K562 (cell line): ENCODE data around the gene ROR2. TPM values are rescaled to one million over a fixed set of nuclear protein-coding genes. Genes with fewer than 3 reads are reported as not detected.

ENCODE experiments used
- CBFA2T3 ChIP-seq: fragments of 450-650 bp; IDR thresholded peaks from 2 replicates; pipeline ENCODE4 v1.6.1; 2017
- EP400 ChIP-seq: fragments of 450-650 bp; IDR thresholded peaks from 2 replicates; pipeline ENCODE4 v1.6.1; 2017; ENCODE audit warnings: antibody characterized with exemption, mild to moderate bottlenecking, moderate library complexity
- NR3C1 ChIP-seq: sonication (generic); formaldehyde crosslinking; IDR thresholded peaks from 2 replicates; pipeline ENCODE4 v1.8.1; 2022; ENCODE audit warnings: missing genetic modification reagents
- PRMT5 ChIP-seq: sonication (generic); formaldehyde crosslinking; IDR thresholded peaks from 2 replicates; pipeline ENCODE4 v1.5.0; 2020; ENCODE audit warnings: missing genetic modification reagents
- RCOR1 ChIP-seq, 2 experiments: IDR thresholded peaks; 2 replicates each; pipeline ENCODE4 v1.6.1; 2012; ENCODE audit warnings: low read depth in 2 of 2, low read length in 2 of 2, borderline replicate concordance in 1 of 2, improper control_type of control experiment in 1 of 2
- STAT5A ChIP-seq: IDR thresholded peaks from 2 replicates; pipeline ENCODE4 v1.6.1; 2012; ENCODE audit warnings: low read length, inconsistent platforms, borderline replicate concordance
- TAF7 ChIP-seq: fragments of 450-650 bp; IDR thresholded peaks from 2 replicates; pipeline ENCODE4 v1.6.1; 2016; ENCODE audit warnings: missing genetic modification characterization, missing compliant biosample characterization
- YBX1 ChIP-seq: fragments of 450-650 bp; IDR thresholded peaks from 2 replicates; pipeline ENCODE4 v1.7.1; 2016; ENCODE audit warnings: mild to moderate bottlenecking
- YY1 ChIP-seq, 3 experiments: IDR thresholded peaks; 2 replicates each; pipeline ENCODE4 v1.6.1; 2011; ENCODE audit warnings: low read length in 2 of 3, mild to moderate bottlenecking in 2 of 3, moderate library complexity in 2 of 3, borderline replicate concordance in 1 of 3, control low read depth in 1 of 3, low read depth in 1 of 3; ENCODE audit not compliant: insufficient read depth in 3 of 3, insufficient replicate concordance in 2 of 3, control insufficient read depth in 1 of 3, insufficient read length in 1 of 3; ENCODE audit errors: extremely low read depth in 1 of 3
- ZBTB7A ChIP-seq: IDR thresholded peaks from 2 replicates; pipeline ENCODE4 v1.6.1; 2011; ENCODE audit warnings: low read depth, mild to moderate bottlenecking, low read length, moderate library complexity, borderline replicate concordance; ENCODE audit not compliant: control insufficient read depth
- ZNF239 ChIP-seq: fragments of 250-450 bp; sonication (Bioruptor Pico); IDR thresholded peaks from 2 replicates; pipeline ENCODE4 v1.4.0; 2020; ENCODE audit warnings: mild to moderate bottlenecking
- ZNF589 ChIP-seq: fragments of 200-800 bp; sonication (Bioruptor generic); IDR thresholded peaks from 2 replicates; pipeline ENCODE4 v1.6.1; 2016; ENCODE audit warnings: low read depth, missing genetic modification characterization, missing compliant biosample characterization
- ZNF717 ChIP-seq: fragments of 250-450 bp; sonication (Bioruptor Pico); IDR thresholded peaks from 2 replicates; pipeline ENCODE4 v1.5.0; 2021
- polyA plus RNA-seq, 8 experiments: library from polyadenylated mRNA; depleted of rRNA in 4 of 8; stranded (reverse) in 5 of 8; unstranded in 3 of 8; fragments of >200 nt; fragmentation: Nextera tagmentation in 2 of 8; fragmentation: Illumina TruSeq in 1 of 8; extraction: Ambion mirVana in 2 of 8; extraction: Trizol in 1 of 8; gene quantifications; 2 replicates each; pipeline versions ENCODE4 v1.2.1 to v1.2.3, GENCODE V29; 2011 to 2014; ENCODE audit warnings: inconsistent platforms in 1 of 8, missing spikeins in 1 of 8
- total RNA-seq, 7 experiments: library from RNA; depleted of rRNA in 6 of 7; stranded (reverse); fragments of >200 nt in 6 of 7; fragmentation: Illumina TruSeq in 2 of 7; extraction: Trizol in 2 of 7; gene quantifications; 2 replicates each; pipeline versions ENCODE4 v1.2.1 to v1.2.3, GENCODE V29; 2011 to 2021; ENCODE audit warnings: low replicate concordance in 1 of 7
- TF ChIP-seq, protein P1 (sequence below), 2 experiments: fragments of 450-650 bp; conservative IDR thresholded peaks; 2 replicates each; pipeline ENCODE4 v1.6.1; 2017; ENCODE audit warnings: mild to moderate bottlenecking in 2 of 2, moderate library complexity in 2 of 2
- TF ChIP-seq, protein P2 (sequence below): fragments of 250-450 bp; sonication (Bioruptor Pico); IDR thresholded peaks from 2 replicates; pipeline ENCODE4 v1.8.0; 2021; ENCODE audit warnings: moderate library complexity, mild to moderate bottlenecking, inconsistent platforms
- TF ChIP-seq, protein P3 (sequence below): fragments of 450-650 bp; IDR thresholded peaks from 2 replicates; pipeline ENCODE4 v1.6.1; 2016; ENCODE audit warnings: mild to moderate bottlenecking
- TF ChIP-seq, protein P4 (sequence below): fragments of 450-650 bp; IDR thresholded peaks from 2 replicates; pipeline ENCODE4 v1.6.1; 2018; ENCODE audit not compliant: partially characterized antibody
- TF ChIP-seq, protein P5 (sequence below): fragments of 250-450 bp; sonication (Bioruptor Pico); IDR thresholded peaks from 2 replicates; pipeline ENCODE4 v1.8.0; 2022; ENCODE audit warnings: moderate library complexity, mild to moderate bottlenecking, inconsistent platforms

The ROR2 gene
- total and polyA plus RNA-seq, 9 of the 15 experiments (the other 6 are each of a cell fraction or from before 2014, with no cell fraction given): 5.6 to 33.8 (median 15.3) TPM

DNA sequence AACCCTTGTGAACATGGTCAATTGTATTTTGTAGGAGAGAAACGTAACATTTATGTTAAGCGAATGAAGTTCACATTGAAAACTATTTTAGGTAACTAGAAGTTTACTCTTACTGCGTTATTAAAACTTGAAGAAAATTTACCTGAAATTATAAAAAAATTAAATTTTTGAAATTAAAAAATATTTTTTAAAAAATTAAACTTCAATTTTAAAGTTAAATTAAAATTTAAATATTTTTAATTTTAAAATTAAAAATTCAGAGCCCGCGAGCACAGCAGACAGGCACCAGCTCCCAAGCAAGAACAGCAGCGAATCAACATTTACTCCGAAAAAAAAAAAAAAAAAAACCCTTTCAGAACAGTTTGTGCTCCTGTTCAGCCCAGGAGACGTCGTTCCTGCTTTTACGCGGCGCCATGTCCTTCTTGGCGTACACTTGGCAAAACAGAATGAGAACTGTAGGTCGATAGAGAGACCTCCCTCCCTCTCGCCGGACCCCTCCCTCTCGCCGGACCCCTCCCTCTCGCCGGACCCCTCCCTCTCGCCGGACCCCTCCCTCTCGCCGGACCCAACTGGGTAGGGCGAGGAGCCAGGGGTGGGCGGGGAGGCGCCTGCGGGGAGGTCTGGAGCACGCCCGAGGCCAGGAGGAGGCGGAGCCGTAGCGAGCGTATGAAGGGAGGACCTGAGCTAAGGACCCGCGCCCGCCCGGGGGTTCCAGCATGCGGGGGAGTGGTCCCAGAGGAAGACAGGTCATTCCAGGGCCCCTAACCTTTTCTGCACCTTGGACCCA lies 235.8 kb downstream of the ROR2 start (continued):
- TF ChIP-seq ZBTB7A: peak; percentile 18; the same call in 1 of the 2 replicates
- TF ChIP-seq ZNF589: no peak
- no peak for TF ChIP-seq RCOR1 (IDR thresholded peaks at IDR 0.05; ENCODE audit: borderline replicate concordance in 1 of 2, low read depth in 2 of 2, low read length in 2 of 2)
- no peak for TF ChIP-seq ZNF239
- TF ChIP-seq STAT5A: no peak
- TF ChIP-seq, protein P1, sequence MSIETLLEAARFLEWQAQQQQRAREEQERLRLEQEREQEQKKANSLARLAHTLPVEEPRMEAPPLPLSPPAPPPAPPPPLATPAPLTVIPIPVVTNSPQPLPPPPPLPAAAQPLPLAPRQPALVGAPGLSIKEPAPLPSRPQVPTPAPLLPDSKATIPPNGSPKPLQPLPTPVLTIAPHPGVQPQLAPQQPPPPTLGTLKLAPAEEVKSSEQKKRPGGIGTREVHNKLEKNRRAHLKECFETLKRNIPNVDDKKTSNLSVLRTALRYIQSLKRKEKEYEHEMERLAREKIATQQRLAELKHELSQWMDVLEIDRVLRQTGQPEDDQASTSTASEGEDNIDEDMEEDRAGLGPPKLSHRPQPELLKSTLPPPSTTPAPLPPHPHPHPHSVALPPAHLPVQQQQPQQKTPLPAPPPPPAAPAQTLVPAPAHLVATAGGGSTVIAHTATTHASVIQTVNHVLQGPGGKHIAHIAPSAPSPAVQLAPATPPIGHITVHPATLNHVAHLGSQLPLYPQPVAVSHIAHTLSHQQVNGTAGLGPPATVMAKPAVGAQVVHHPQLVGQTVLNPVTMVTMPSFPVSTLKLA (conservative IDR thresholded peaks at IDR 0.05): no peak
- TF ChIP-seq TAF7 (tag): no peak
- TF ChIP-seq, protein P2, sequence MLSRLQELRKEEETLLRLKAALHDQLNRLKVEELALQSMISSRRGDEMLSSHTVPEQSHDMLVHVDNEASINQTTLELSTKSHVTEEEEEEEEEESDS (CRISPR knock-in tag): no peak
- no peak for TF ChIP-seq ZNF717
- no peak for TF ChIP-seq YBX1
- TF ChIP-seq NR3C1: no peak
- TF ChIP-seq EP400: no peak
- TF ChIP-seq CBFA2T3: no peak
- TF ChIP-seq, protein P3, sequence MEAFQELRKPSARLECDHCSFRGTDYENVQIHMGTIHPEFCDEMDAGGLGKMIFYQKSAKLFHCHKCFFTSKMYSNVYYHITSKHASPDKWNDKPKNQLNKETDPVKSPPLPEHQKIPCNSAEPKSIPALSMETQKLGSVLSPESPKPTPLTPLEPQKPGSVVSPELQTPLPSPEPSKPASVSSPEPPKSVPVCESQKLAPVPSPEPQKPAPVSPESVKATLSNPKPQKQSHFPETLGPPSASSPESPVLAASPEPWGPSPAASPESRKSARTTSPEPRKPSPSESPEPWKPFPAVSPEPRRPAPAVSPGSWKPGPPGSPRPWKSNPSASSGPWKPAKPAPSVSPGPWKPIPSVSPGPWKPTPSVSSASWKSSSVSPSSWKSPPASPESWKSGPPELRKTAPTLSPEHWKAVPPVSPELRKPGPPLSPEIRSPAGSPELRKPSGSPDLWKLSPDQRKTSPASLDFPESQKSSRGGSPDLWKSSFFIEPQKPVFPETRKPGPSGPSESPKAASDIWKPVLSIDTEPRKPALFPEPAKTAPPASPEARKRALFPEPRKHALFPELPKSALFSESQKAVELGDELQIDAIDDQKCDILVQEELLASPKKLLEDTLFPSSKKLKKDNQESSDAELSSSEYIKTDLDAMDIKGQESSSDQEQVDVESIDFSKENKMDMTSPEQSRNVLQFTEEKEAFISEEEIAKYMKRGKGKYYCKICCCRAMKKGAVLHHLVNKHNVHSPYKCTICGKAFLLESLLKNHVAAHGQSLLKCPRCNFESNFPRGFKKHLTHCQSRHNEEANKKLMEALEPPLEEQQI: no peak
- TF ChIP-seq, protein P4, sequence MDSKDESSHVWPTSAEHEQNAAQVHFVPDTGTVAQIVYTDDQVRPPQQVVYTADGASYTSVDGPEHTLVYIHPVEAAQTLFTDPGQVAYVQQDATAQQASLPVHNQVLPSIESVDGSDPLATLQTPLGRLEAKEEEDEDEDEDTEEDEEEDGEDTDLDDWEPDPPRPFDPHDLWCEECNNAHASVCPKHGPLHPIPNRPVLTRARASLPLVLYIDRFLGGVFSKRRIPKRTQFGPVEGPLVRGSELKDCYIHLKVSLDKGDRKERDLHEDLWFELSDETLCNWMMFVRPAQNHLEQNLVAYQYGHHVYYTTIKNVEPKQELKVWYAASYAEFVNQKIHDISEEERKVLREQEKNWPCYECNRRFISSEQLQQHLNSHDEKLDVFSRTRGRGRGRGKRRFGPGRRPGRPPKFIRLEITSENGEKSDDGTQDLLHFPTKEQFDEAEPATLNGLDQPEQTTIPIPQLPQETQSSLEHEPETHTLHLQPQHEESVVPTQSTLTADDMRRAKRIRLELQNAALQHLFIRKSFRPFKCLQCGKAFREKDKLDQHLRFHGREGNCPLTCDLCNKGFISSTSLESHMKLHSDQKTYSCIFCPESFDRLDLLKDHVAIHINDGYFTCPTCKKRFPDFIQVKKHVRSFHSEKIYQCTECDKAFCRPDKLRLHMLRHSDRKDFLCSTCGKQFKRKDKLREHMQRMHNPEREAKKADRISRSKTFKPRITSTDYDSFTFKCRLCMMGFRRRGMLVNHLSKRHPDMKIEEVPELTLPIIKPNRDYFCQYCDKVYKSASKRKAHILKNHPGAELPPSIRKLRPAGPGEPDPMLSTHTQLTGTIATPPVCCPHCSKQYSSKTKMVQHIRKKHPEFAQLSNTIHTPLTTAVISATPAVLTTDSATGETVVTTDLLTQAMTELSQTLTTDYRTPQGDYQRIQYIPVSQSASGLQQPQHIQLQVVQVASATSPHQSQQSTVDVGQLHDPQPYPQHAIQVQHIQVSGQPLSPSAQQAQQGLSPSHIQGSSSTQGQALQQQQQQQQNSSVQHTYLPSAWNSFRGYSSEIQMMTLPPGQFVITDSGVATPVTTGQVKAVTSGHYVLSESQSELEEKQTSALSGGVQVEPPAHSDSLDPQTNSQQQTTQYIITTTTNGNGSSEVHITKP: peak; percentile 49
- TF ChIP-seq YY1 (IDR thresholded peaks at IDR 0.05; ENCODE audit: borderline replicate concordance in 1 of 3, control insufficient read depth in 1 of 3, extremely low read depth in 1 of 3, insufficient read depth in 3 of 3, insufficient read length in 1 of 3, insufficient replicate concordance in 2 of 3, low read depth in 1 of 3, low read length in 2 of 3): peak in 1 of 3 experiments; percentile 41
- TF ChIP-seq, protein P5, sequence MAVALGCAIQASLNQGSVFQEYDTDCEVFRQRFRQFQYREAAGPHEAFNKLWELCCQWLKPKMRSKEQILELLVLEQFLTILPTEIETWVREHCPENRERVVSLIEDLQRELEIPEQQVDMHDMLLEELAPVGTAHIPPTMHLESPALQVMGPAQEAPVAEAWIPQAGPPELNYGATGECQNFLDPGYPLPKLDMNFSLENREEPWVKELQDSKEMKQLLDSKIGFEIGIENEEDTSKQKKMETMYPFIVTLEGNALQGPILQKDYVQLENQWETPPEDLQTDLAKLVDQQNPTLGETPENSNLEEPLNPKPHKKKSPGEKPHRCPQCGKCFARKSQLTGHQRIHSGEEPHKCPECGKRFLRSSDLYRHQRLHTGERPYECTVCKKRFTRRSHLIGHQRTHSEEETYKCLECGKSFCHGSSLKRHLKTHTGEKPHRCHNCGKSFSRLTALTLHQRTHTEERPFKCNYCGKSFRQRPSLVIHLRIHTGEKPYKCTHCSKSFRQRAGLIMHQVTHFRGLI (CRISPR knock-in tag): no peak
- no peak for TF ChIP-seq PRMT5 (CRISPR knock-in tag)
